HUDEP-2 (cell line): ENCODE measurements around the gene RNMT.
"Not testable (repeated sequence)": the region's sequence is repeated elsewhere in the genome, so short reads cannot be mapped to it uniquely, and the experiment has no call there.

Experiments
- DNase-seq, 76 experiments: peaks; one replicate each; lab custom pipeline; 2025; ENCODE audit not compliant: unreplicated experiment in 76 of 76; lab: John Stamatoyannopoulos, UW

Gene RNMT

DNA sequence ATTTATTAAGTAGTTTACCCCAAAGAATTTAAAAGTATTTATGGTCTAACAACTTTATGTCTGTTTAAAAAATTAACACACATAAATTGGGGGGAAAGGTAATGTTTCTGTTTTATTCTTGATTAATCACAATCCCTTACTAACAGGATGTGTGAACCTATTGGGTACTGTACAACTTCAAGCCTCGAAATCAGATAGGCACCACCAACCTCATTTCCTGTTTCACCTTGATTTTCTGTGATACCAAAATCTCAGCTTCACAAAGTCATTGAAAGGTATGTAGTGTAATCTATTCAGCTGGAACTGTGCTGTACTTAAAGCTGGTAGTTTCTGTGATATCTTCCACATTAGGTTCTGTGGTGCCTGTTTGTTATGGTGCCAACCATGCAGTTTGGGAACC, 4.0 kb downstream of the RNMT start:
- DNase-seq: no peak

DNA sequence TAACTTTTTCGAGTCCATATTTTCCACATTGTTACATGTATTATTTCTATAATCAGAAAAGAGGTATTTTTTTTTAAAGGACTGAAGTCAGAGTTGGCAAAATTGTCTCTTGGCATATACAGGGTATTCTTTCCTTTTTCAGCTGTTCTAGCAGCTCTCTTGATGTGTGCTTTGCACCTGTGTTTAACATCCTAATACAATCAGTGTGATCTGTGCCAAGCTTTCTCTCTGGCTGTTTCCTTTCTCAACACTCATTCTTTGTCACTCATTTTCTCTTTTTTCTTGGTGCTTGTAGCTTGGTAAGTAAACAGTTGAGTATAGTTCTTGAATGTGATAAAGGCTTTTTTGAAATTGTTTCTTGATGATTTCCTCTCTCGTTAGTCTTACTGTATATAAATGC, 9.2 kb downstream of the RNMT start:
- DNase-seq: no peak

DNA sequence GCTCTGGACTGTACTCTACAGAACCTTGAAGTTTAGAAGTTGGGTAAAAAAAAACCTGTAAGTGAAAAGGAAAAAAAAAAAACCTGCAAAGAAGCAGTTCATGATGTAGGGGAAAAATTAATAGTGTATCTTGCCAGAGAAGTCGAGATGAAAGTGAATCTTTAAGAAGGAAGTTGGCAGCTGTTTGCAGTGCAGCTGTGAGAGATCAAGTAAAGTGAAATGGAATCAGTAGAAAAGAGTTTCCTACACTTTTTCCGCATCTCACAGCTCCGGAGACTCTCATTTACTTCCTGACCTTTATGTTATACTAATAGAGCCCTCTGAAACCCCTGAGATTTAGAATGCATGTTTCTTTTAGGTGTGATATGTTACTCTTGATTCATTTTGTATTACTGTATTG, 19.2 kb downstream of the RNMT start:
- no peak for DNase-seq

DNA sequence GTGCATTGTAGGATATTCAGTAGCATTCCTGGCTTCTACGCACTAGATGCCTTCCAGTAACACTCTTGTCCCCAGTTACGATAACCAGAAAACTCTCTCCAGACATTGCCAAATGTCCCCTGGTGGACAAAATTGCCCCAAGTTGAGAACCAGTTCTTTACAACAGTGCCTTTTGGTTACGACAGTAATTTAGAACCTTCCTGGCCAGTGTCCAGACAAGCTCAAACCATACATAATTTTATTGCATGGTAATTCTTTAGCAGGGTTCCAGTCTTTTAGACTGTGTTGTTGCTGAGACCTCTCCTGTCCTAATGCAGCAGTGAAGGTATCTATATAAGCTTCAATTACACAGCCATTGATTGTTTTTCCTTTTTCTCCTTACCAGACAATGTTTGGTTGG, 20.2 kb downstream of the RNMT start:
- no peak for DNase-seq

DNA sequence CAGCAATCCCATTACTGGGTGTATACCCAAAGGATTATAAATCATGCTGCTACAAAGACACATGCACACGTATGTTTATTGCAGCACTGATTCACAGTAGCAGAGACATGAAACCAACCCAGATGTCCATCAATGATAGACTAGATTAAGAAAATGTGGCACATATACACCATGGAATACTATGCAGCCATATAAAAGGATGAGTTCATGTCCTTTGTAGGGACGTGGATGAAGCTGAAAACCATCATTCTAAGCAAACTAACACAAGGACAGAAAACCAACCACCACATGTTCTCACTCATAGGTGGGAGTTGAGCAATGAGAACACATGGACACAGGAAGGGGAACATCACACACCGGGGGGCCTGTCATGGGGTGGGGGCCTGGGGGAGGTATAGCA, 25.1 kb downstream of the RNMT start:
- not testable (repeated sequence) for DNase-seq

DNA sequence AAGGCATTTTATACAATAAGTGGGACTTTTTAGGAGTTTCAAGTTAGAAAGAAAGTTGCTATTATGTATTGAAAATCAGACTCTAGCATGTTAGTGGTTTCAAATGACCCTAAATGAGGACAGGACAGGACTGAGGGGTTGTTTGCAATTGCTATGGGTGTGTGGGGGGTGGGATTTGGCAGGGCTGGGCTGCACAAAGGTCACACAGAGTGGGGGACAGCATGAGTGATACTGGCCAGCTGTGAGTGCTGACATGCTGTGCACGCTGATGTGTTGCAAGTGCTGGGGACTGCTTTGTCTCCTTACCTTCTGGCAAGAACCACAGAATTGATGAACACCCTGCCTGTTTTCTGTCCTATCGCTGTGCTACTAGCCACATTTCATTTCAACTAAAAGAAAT, 29.8 kb downstream of the RNMT start:
- DNase-seq: no peak

DNA sequence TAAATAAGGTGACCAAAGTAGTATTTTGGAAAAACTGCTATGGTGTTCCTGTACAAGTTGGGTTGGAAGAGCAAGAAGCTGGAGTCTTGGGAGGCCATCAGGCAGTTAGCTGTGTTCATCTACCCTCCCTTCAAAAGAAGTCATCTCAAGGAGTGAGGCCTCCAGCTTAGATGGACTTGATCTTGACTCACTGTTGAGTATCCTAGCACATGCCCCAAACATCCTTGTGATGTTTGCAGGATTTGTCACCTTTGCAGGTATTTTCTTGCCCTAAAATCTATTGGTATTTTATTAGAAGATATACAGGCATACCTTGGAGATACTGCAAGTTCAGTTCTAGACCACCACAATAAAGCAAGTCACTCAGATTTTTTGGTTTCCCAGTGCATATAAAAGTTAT, 30.2 kb downstream of the RNMT start:
- no peak for DNase-seq

DNA sequence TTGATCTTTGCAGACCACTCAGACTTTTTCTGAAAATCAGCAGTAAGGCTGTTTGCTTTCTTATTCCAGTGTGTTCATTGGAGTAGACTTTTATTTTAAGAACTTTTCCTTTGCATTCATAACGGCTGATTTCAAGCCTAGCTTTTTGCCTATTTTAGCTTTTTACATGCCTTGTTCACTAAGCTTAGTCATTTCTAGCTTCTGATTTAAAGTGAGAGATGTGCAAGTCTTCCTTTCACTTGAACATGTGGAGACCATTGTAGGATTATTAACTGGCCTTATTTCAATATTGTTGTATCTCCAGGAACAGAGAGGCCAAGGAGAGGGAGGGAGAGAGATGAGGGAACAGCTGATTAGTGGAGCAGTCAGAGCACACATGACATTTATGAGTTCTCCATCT, 32.1 kb downstream of the RNMT start:
- DNase-seq: no peak

DNA sequence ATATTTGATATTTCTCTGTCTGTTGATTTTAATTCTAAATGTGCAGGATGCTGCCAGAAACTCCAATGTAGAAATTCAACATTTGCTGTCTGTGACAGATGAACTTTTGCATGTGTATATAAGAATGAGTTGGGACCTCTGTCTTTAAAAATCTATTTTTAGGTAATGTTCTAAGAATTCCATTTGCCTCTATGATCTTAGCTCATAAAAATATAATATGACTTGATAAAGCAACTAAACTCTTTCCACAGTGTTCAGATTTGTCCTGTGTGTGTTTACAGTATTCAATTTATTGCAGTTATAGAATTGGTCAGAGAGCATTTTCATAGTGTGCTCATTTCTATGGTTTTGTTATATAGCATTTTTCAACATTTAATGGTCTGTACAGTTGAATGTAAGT, 33.6 kb downstream of the RNMT start:
- no peak for DNase-seq

DNA sequence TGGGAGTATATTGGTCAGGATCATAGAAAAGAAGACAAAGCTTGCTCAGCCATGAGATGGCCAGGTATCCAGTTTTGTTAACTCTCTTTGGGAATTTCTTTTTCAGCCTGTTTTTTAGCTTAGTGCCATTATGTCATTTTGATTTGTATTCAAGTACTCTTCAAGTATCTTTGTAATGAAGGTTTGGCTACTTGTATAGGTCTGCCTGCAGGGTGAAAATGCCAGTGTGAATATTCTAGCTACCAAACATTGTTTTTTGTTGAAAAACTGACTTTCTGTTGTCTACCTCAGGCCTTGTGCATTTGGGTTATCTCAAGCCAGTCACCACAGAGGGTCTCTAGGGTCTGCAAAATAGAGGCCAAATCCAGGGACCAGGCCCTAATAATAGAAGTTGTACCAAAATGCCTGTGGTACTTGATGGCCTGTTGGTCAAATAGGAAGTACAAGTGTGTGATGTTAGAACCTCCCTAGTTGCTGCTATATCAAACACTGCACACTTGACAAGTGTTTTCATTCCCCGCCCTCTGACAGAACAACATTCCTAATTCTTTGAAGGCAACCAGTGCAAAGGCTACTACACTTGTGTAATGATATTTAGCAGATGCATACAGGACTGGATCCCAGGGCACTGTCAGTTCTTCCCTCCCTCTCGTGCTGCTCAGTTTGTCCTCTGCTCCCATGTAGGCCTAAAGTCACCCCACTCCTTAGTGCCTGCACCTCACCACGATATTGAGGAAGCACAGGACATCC, 36.4 kb downstream of the RNMT start:
- DNase-seq: no peak

DNA sequence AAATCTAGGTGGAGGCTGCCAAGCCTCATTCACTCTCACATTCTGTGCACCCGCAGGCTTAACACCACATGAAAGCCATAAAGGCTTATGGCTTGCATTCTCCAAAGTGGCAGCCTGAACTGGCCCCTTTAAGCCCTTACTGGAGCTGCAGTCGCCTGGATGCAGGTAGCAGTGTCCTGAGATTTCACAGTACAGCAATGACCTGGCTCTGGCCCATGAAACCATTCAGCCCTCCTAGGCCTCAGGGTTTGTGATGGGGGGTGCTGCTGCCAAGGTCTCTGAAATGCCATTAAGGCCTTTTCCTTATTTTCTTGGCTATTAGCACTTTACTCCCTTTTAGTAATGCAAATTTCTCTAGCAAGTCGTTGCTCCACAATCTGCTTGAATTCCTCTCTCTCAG, 48.6 kb downstream of the RNMT start:
- DNase-seq: no peak

DNA sequence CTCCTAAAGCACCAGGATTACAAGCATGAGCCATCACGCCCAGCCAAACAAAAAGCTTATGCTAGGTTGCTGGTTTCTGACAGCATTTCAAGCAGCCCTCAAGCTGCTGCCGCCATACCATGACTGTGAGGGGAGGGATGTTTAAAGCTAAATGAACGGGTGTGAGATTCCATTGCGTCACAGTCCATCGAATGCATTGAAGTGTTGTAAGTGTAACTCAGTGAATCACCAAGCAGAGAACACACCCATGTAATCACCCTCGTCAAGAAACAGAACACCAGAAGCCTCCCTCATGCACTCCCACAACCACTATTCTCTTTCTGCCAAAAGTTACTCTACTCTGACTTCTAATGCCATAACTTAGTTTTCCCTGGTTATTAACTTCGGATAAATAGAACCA, 64.7 kb downstream of the RNMT start:
- no peak for DNase-seq

DNA sequence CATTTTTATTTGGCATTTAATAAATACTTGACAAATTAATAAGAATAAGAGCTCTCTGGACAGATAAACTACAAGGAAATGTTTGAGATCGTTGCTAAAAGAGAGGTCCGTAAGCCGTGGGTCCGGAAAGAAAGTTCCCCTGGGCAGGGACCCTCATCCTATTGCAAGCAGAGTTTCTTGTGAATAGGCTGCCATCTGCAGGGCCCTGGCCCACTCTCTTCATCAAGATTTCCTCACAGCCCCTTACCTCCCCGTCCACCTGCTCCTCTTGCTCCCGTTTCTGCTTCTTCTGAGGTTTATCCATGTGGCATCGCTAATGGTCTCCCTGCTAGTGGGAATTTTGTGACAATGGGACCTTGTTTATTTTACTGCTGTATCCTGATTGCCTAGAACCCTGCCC, 67.3 kb downstream of the RNMT start:
- no peak for DNase-seq

DNA sequence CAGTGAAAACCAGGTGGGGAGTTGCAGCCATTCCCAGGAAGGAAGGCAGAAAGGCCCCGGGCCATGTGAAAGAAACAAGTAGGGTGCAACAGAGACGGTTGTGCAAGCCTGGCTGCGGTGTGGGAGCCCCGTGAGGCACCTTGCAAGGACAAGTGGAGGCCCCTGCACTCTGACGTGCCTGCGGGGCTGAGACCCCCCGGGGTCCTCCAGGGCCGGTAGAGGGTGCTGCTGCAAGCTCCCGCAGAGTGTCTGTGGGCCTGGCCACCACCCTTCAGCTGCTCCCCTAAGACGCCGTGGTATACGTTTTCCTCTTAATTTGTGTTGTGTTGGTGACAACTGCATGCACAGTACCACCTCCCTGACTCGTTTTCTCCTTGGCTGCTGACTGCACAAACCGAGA, 70.0 kb downstream of the RNMT start:
- DNase-seq: no peak

DNA sequence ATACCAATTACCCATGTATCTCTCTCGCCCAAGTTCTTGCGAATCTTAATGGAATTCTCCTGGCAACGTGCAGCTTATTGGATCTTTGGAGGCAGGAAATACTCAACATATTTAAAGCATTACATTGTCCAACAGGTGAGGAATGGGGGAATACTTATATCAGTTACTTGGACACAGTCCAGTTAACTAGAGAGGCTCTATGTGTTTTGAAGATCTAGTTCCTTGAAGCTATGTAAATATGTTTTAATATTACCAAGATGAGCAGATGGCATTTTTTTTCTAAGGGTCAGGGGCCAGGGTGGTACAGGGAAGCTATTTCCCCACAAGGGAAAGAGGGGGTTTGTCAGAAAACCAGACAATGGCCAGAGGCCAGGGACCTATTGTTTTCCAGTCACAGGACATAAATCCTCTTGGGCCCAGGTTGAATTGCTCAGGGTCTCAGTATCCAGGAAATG, 70.7 kb downstream of the RNMT start:
- DNase-seq: no peak

DNA sequence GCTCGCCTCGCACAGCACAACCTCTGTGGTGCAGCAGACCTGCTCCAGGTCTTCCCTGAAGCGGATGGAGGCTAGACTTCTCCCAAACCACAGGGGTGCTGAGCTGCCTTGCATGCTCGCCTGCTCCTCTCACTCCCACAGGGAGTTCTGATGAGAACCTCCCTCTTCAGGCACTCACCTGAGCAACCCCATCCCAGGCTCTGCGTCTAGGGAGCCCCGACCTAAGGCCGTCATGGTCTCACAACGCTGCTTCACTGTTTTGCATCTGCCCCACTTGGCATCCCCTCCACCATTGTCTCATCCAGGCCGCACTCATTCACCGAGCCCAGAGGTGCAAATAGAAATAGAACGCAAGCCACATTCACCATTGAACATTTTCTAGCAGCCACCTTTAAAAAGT, 72.9 kb downstream of the RNMT start:
- DNase-seq: no peak

DNA sequence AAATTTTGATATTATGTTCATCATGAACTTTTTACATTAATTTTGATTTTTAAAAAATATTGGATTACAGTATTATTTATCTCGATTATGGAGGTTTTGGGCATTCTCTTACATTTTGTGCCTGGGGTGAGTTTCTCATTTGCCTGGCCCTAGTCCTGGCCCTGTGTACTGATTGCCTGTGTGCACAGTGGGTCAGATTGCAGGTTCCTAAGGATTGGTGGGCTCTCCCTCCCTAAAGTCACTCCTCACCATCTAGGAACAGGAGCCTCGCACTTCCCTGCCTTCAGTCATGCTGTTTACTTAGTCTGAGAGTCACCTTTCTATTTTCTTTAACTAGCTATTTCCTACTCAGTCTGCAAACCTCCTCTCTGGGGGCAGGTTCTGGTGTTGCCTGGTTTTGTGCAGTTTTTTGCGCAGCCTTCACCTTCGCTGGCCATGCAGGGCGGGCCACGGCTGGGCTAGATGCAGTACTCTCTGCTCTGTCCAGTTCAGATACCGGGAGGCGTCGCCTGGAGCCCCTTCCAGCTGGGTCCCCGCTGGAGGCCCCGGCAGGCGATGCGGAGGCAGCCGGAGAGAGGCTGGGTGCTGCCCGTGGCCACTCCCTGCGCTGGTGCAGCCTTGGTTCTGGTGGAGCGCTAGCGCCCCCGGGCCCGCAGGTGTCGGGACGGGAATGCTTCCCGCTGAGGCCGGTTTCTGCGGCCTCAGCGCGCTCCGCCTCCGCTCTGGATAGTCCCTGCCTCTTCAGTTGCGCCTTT, 74.2 kb downstream of the RNMT start:
- peak in 19 of 76 experiments; percentile 1 to 48 (median 11) for DNase-seq

DNA sequence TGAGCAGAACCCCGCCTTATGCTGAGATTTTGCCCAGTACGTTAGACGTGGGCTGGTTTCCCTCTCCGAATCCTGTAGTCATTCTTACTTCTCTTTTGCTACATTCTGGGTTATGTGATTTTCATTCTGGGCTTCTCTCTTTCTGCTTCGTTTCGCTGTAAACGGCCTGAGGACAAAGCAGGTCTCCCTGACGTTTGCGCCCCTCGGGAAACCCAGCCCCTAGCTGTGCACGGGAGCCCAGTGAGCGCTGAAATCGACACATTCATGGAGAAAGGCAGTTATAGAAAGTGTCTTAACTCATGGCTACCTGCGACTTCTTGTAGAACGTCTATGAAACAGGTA, 74.8 kb downstream of the RNMT start:
- no peak for DNase-seq

DNA sequence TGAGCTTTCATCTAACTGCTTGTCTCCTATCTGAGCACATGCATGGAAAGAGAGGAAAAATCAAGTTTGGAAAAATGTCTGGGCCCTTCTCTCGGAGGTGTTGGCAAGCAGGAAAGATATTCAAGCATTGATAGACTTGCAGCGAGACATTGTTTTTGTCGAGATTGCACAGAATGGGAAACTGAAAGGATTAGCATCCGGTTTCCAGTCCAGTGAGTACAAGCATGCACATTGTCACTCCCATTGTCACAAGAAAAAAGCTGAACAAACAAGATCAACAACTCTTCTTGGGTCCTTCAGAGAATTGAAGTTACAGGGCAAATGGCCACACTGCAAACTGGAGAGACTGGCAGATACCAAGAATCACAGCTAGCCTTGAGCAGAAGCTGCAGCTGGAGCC, 77.8 kb downstream of the RNMT start:
- DNase-seq: no peak

DNA sequence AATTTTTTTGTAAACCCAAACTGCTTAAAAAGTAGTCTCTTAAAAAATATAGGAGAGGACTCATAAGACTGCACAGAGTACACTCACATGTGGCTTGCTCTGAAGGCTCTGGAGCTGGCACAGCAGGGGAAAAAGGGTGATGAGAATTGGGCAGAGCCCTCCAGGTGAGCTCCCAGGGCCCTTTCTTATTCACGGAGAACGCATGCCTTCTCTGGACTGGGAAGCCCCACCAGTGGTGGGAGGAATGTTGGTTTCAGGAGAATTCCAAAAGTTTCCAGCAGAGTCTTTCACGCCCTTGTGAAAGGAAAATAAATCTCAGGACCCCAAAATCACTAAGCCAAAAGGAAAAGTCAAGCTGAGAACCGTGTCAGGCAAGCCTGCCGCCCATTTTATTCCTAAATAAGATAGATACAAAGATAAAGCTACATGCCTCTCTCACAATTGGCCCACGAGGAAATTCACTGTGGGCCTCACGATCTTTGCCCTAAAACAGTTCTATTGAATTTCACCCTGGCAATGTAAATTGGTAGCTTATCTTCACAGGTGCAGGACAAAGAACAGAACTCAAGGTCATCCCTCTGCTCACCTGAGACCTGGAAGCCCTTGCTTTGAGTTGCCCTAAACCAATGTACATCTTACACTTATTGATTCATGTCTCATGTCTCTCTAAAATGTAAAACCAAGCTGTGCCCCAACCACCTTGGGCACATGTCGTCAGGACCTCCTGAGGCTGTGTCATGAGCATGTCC, 82.0 kb downstream of the RNMT start:
- DNase-seq: no peak

DNA sequence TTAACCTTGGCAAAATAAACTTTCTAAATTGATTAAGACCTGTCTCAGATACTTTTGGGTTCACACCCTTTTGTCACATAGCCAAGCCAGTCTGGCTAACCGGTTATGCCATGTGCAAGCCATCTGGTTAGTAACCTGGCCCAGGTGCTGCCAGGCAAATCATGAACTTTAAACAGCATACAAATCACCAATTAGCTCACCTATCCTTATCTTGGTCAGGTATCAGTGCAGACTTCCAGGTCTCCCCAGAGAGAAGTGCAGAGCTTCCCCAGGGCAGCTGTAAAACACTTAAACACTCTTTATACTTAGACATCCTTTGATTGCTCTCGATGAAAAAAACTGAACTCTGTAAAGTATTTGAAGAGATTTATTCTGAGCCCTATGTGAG, 82.6 kb downstream of the RNMT start:
- no peak for DNase-seq
